ENCODE data around the gene RBSN. TPM values are rescaled to one million over a fixed set of nuclear protein-coding genes. Genes with fewer than 3 reads are reported as not detected.

Gene RBSN
- total RNA-seq, 1 donor: 23.9 TPM

DNA sequence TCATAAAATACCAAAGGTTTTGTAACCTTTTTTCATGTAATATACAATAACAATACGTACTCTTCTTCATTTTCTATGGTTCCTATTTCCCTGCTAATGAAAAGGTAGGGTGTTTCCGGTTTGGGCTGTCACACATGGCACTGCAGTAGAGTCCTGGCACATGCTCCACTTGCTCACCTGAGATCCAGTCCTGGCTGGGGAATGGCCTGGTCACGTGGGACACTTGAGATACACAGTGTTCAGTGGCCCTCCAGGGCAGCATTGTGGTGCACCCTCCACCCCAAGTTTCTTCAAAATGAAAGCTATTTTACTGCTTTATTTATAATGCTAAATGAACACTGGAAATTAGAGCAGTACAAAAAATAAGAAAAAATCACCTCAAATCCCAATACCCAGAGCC, 57.0 kb downstream of the RBSN start:
- Histone ChIP-seq H3K27ac (ENCODE audit: low read depth, low read length) (no peak overlapping the region), H3K4me2 (ENCODE audit: insufficient read depth, low read length) (no peak overlapping the region), H4K20me1 (ENCODE audit: insufficient read depth, low read length) (no peaks in the 10 kb centered on the region), H3K79me2 (ENCODE audit: insufficient read depth, low read length) (no peaks in the 10 kb centered on the region), H3K4me3 (ENCODE audit: insufficient read depth, low read length) (no peak overlapping the region), H3K36me3 (ENCODE audit: insufficient read depth, low read length) (peaks cover 85% of the 10 kb centered on the region), H3K4me1 (ENCODE audit: insufficient read depth, low read length) (no peaks in the 10 kb centered on the region), H3K9me3 (ENCODE audit: low read depth, low read length) (no peaks in the 10 kb centered on the region), H2AFZ (ENCODE audit: low read length) (no peak overlapping the region), H3K27me3 (ENCODE audit: insufficient read depth, low read length) (no peaks in the 10 kb centered on the region)
- no peak for DNase-seq (ENCODE audit: insufficient read length, low spot score, missing footprints)
- TF ChIP-seq, protein P1, sequence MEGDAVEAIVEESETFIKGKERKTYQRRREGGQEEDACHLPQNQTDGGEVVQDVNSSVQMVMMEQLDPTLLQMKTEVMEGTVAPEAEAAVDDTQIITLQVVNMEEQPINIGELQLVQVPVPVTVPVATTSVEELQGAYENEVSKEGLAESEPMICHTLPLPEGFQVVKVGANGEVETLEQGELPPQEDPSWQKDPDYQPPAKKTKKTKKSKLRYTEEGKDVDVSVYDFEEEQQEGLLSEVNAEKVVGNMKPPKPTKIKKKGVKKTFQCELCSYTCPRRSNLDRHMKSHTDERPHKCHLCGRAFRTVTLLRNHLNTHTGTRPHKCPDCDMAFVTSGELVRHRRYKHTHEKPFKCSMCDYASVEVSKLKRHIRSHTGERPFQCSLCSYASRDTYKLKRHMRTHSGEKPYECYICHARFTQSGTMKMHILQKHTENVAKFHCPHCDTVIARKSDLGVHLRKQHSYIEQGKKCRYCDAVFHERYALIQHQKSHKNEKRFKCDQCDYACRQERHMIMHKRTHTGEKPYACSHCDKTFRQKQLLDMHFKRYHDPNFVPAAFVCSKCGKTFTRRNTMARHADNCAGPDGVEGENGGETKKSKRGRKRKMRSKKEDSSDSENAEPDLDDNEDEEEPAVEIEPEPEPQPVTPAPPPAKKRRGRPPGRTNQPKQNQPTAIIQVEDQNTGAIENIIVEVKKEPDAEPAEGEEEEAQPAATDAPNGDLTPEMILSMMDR (IDR thresholded peaks at IDR 0.05; ENCODE audit: extremely low read depth, low read depth, low read length): no peak

- no peaks in the 10 kb centered on the region for H4K20me1 ChIP-seq (ENCODE audit: insufficient read depth, low read length)
- H2AFZ ChIP-seq (ENCODE audit: low read length): no peak overlapping the region
- no peaks in the 10 kb centered on the region for H3K27me3 ChIP-seq (ENCODE audit: insufficient read depth, low read length)
- no peak for DNase-seq (ENCODE audit: insufficient read length, low spot score, missing footprints)
- peaks cover 81% of the 10 kb centered on the region for H3K36me3 ChIP-seq (ENCODE audit: insufficient read depth, low read length)
- no peak overlapping the region for H3K4me2 ChIP-seq (ENCODE audit: insufficient read depth, low read length)
- no peak overlapping the region for H3K4me3 ChIP-seq (ENCODE audit: insufficient read depth, low read length)
- TF ChIP-seq, protein P1 (IDR thresholded peaks at IDR 0.05; ENCODE audit: extremely low read depth, low read depth, low read length): no peak
- no peak overlapping the region for H3K27ac ChIP-seq (ENCODE audit: low read depth, low read length)
- no peaks in the 10 kb centered on the region for H3K4me1 ChIP-seq (ENCODE audit: insufficient read depth, low read length)
- no peaks in the 10 kb centered on the region for H3K9me3 ChIP-seq (ENCODE audit: low read depth, low read length)
- no peaks in the 10 kb centered on the region for H3K79me2 ChIP-seq (ENCODE audit: insufficient read depth, low read length)
Observed at GRCh38 chr3:15040844-15041243, 58.1 kb downstream of the RBSN start.

GRCh38 chr3:15038306-15038705, 60.6 kb downstream of the RBSN start:
- TF ChIP-seq, protein P1 (IDR thresholded peaks at IDR 0.05; ENCODE audit: extremely low read depth, low read depth, low read length): no peak
- DNase-seq (ENCODE audit: insufficient read length, low spot score, missing footprints): no peak
- H3K79me2 ChIP-seq (ENCODE audit: insufficient read depth, low read length): no peaks in the 10 kb centered on the region
- H3K4me3 ChIP-seq (ENCODE audit: insufficient read depth, low read length): no peak overlapping the region
- no peak overlapping the region for H3K27ac ChIP-seq (ENCODE audit: low read depth, low read length)
- H4K20me1 ChIP-seq (ENCODE audit: insufficient read depth, low read length): no peaks in the 10 kb centered on the region
- H3K36me3 ChIP-seq (ENCODE audit: insufficient read depth, low read length): peaks cover 75% of the 10 kb centered on the region
- H3K27me3 ChIP-seq (ENCODE audit: insufficient read depth, low read length): no peaks in the 10 kb centered on the region
- no peaks in the 10 kb centered on the region for H3K9me3 ChIP-seq (ENCODE audit: low read depth, low read length)
- no peak overlapping the region for H2AFZ ChIP-seq (ENCODE audit: low read length)
- no peak overlapping the region for H3K4me2 ChIP-seq (ENCODE audit: insufficient read depth, low read length)
- H3K4me1 ChIP-seq (ENCODE audit: insufficient read depth, low read length): no peaks in the 10 kb centered on the region

DNA sequence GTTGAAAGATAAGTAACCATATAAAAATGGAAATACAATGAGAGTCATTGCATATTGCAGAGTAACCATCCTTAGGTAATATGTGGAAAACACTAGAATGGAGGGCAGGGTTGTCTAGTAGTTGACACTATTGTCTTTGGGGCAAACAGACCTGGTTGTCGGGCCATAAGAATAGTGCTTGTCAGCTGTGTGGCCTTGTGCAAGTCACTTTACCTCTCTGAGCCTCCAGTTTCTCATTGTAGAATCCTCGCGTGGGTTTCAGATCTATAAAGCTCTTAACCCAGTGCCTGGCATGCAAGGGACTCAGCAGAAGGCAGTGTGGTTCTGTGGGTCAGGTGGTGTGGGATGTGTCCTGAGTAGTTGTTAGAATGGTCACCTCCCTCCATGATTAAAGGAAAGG, 65.8 kb downstream of the RBSN start:
- DNase-seq (ENCODE audit: insufficient read length, low spot score, missing footprints): no peak
- Histone ChIP-seq H3K27me3 (ENCODE audit: insufficient read depth, low read length) (no peaks in the 10 kb centered on the region), H3K79me2 (ENCODE audit: insufficient read depth, low read length) (no peaks in the 10 kb centered on the region), H4K20me1 (ENCODE audit: insufficient read depth, low read length) (peaks cover 4% of the 10 kb centered on the region), H3K4me1 (ENCODE audit: insufficient read depth, low read length) (no peaks in the 10 kb centered on the region), H3K27ac (ENCODE audit: low read depth, low read length) (no peak overlapping the region), H2AFZ (ENCODE audit: low read length) (no peak overlapping the region), H3K36me3 (ENCODE audit: insufficient read depth, low read length) (peaks cover 76% of the 10 kb centered on the region), H3K4me3 (ENCODE audit: insufficient read depth, low read length) (no peak overlapping the region), H3K4me2 (ENCODE audit: insufficient read depth, low read length) (no peak overlapping the region), H3K9me3 (ENCODE audit: low read depth, low read length) (no peaks in the 10 kb centered on the region)
- TF ChIP-seq, protein P1 (IDR thresholded peaks at IDR 0.05; ENCODE audit: extremely low read depth, low read depth, low read length): no peak

All from osteoblast (primary cell).